Activated CD4-positive, CD25-positive, alpha-beta regulatory T cell (primary cell): Measurements from ENCODE around the gene BTC.
"Not testable (repeated sequence)": the region's sequence is repeated elsewhere in the genome, so short reads cannot be mapped to it uniquely, and the experiment has no call there.

Experiments used
- DNase-seq, 4 experiments: peaks; one replicate each; lab custom pipeline; 2025; lab: John Stamatoyannopoulos, UW

BTC gene

GRCh38 chr4:74794382-74795010 lies at the start of gene BTC:
Gene BTC (minus strand): TSS chr4:74794523. CDS start chr4:74794325, 198 bp downstream.
- no peak for DNase-seq

- DNase-seq: no peak
Observed at GRCh38 chr4:74840936-74841509, 46.7 kb upstream of the BTC start.

GRCh38 chr4:74838746-74839370 lies 44.5 kb upstream of the BTC start:
- no peak for DNase-seq

GRCh38 chr4:74830928-74831327 lies 36.6 kb upstream of the BTC start:
- DNase-seq: no peak

GRCh38 chr4:74823194-74823593 lies 28.9 kb upstream of the BTC start:
- DNase-seq: no peak

- no peak for DNase-seq
Observed at GRCh38 chr4:74822603-74823002, 28.3 kb upstream of the BTC start.

GRCh38 chr4:74821541-74821940 lies 27.2 kb upstream of the BTC start:
- no peak for DNase-seq

- DNase-seq: no peak
Observed at GRCh38 chr4:74814052-74814451, 19.7 kb upstream of the BTC start.

- DNase-seq: not testable (repeated sequence)
Observed at GRCh38 chr4:74812056-74812455, 17.7 kb upstream of the BTC start.

- no peak for DNase-seq
Observed at GRCh38 chr4:74805601-74806000, 11.3 kb upstream of the BTC start.

GRCh38 chr4:74800310-74800709 lies 6.0 kb upstream of the BTC start:
- DNase-seq: no peak

- DNase-seq: no peak
Observed at GRCh38 chr4:74796631-74797030, 2.3 kb upstream of the BTC start.

GRCh38 chr4:74793757-74794381 lies 454 bp downstream of the BTC start:
- DNase-seq: no peak

GRCh38 chr4:74790652-74791051 lies 3.7 kb downstream of the BTC start:
- no peak for DNase-seq

- DNase-seq: no peak
Observed at GRCh38 chr4:74789518-74789917, 4.8 kb downstream of the BTC start.

- DNase-seq: no peak
Observed at GRCh38 chr4:74777531-74777930, 16.8 kb downstream of the BTC start.

- no peak for DNase-seq
Observed at GRCh38 chr4:74772783-74773182, 21.5 kb downstream of the BTC start.

- DNase-seq: no peak
Observed at GRCh38 chr4:74772106-74772505, 22.2 kb downstream of the BTC start.

GRCh38 chr4:74770226-74770910 lies 24.0 kb downstream of the BTC start:
- no peak for DNase-seq

- no peak for DNase-seq
Observed at GRCh38 chr4:74768857-74769525, 25.3 kb downstream of the BTC start.

GRCh38 chr4:74764119-74764518 lies 30.2 kb downstream of the BTC start:
- DNase-seq: no peak

- DNase-seq: no peak
Observed at GRCh38 chr4:74758551-74759145, 35.7 kb downstream of the BTC start.
